HG03097 (cell line): Measurements from ENCODE around the gene ATP2A1.
A peak's percentile ranks its signal among the peaks of the same experiment; 100 is the strongest.
"Not testable (repeated sequence)": the region's sequence is repeated elsewhere in the genome, so short reads cannot be mapped to it uniquely, and the experiment has no call there.

Experiments used
- ATAC-seq: cut with Tn5 transposase; IDR thresholded peaks from one replicate; pipeline ENCODE4 v1.9.1; 2021; ENCODE audit not compliant: unreplicated experiment, low FRiP score

ATP2A1 gene

DNA sequence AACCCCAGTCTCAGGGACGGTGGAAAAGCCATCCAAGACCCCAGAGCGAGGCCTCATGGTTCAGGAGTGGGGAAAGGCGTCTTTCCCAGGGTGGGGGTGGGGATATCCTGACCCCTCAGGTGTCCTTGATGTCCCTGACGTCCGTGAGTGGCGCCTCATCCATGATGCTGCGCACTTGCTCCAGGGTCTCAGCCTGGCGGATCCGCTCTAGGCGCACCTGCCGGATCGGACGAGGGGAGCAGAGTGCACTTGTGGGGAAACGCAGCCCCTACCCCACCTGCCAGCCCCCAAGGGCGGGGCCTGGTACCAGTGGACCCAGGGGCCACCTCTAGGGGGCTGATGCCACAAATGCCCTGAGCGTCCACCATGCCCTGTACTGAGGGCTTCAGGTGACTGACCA lies 26.5 kb downstream of the ATP2A1 start:
- no peak for ATAC-seq

DNA sequence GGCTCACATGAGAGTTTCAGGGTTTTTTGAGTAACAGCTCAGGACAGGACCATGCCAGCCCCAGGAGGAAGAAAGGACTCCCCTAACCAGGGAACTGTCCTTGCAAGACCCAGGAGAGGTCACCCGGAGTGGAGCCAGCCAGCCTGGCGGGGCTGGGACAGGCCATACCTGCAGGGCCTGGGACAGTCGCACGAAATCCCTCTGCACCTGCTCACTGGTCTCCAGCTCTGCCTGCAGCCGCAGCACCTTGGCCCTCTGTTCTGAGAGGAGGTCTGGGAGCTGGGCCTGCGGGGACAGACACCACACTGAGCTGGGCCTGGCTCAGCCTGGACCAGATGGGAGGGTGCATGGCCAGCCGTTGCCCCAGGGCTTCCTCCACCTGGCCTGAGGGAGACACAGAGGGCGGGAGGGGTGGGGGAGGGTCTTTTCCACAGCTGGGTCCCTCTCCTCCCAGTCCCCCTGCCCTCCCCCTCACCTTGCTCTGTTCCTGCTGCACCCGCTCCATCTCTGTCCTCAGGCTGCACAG lies 27.0 kb downstream of the ATP2A1 start:
- ATAC-seq, result no peak

DNA sequence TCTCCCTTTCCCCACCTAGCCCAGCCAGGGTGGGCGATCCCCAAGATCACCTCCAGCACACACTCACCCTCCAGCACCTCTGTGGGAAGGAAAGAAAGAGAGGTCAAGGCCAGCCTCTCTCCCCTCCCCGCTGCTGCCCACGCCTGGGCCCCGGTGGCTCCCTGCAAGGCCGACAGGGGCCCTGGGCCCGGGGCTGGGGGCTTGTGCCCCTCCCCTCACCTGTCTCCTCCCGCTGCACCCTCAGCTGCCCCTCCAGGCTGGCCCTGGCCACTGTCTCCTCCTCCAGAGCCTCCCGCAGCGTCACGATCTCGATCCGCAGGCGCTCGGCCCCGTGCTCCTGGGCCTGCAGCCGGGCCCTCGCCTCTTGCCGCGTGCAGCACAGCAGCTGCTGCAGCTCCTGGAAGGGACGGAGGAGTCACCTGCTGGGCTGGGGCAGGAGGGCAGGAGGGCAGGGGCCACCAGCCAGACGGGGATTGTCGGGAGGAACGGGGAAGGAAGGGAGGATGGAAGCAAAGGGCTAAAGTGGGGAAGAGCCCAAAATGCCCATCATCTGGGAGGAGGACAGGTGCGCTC lies 27.6 kb downstream of the ATP2A1 start:
- ATAC-seq, result no peak

DNA sequence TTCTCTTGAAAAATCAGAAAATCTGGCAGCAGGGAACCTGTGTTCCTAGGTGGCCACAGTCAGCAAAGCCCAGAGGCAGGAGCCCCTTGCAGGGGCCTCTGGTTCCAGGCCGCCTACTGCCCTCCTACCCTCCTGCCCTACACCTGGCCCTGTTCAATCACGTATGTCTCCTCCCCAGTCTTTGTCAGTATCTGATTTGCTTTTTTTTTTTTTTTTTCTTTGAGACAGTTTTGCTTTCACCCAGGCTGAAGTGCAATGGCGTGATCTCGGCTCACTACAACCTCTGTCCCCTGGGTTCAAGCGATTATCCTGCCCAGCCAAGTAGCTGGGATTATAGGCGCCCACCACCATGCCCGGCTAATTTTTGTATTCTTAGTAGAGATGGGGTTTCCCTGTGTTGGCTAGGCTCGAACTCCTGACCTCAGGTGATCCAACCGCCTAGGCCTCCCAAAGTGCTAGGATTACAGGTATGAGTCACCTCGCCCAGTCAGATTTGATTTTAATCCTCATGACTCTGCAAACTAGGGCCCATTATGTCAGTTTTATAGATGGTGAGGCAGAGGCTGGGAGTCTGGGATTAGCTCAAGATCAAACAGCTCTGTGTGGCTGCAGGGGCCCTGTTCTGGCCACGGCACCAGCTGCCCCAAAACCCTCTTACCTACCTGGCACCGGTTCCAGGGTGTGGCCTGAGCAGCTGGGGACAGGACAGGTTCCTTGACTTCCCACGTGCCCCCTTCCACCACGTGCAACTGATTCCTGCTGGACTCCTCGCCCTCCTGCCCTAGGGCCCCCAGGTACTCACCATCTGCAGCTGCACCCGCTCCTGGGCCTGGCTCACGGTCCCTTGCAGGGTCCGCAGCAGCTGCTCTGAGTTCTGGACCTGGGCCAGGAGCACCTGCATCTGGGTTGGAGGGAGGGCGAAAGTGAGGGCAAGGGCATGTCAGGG lies 32.1 kb downstream of the ATP2A1 start:
- ATAC-seq, result no peak

DNA sequence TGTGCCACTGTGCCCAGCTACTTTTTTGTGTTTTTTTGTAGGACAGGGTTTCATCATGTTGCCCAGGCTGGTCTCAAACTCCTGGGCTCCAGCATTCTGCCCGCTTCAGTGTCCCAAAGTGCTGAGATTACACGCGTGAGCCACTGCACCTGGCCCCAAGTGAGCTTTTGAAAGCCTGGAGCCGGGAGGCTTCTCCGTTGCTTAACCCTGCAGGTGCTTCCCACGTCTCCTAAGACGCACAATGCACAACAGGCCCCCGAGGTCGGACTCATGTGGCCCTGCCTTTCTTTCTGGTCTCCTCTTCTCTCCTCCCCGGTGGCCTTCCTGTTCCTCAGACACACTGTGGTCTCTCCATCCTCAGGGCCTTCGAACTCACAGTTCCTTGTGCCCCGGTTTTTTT lies 34.3 kb downstream of the ATP2A1 start:
- no peak for ATAC-seq

DNA sequence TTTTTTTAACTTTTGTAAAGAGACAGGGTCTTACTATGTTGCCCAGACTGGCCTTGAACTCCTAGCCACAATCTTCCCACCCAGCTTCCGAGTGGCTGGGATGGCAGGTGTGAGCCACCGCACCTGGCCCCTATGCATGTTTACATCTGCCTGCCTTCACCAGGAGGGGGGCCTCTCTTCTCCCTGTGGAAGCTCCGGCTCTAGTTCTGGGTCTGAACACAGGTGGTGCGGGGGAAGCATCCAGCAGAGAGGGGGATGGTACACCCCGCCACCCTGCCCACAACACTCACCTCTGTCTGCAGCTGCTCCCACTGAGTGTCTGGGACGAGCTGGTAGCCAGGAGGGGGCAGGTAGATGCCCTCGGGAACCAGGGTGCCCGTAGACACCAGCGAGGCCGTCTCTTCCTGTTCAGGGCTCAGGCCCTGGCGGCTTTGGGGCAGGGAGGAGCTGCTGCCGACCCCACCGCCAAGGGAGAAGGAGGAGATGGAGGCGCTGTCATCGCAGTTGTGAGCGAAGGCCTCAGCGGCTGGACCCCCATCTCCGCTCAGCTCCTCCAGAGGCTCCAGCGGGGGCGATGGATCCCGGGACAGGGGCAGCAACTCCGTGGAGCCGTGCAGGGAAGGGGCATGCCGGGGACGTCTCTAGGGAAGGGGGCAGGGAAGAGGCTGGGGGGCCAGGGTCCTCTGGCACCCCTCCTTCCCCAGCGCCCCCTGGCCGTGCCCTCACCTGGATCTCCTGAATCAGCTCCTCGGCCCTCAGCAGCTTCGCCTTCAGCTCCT lies 35.8 kb downstream of the ATP2A1 start:
- no peak for ATAC-seq

DNA sequence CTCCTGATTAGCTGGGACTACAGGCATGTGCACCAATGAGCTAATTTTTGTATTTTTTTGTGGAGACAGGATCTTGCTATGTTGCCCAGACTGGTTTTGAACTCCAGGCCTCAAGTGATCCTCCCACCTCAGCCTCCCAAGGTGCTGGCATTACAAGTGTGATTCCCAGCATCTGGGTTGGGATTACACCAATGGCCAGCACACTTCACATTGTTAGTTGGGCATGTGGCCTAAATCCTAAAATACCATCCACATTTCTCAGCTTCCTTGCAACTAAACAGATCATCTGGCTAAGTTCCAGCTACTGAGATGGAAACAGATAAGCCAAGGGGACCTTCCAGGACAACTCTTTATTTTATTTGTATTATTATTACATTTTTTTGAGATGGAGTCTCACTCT lies 36.9 kb downstream of the ATP2A1 start:
- no peak for ATAC-seq

DNA sequence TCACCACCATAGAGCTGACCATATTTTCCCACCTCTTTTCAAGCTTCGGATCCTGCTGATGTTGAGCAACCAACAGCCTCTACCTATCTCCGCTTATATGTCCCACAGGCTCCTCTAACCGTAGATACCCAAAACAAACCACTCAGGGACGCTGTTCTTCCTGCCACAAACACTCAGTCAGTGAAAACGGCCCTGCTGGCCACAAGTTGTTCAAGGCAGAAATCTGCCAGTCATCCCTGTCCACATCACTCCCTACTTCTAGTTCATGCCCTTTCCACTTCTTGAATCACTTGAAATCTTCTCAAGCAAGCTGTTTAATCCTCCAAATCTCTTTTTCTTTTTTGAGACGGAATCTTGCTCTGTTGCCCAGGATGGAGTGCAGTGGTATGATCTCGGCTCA lies 38.8 kb downstream of the ATP2A1 start:
- no peak for ATAC-seq

DNA sequence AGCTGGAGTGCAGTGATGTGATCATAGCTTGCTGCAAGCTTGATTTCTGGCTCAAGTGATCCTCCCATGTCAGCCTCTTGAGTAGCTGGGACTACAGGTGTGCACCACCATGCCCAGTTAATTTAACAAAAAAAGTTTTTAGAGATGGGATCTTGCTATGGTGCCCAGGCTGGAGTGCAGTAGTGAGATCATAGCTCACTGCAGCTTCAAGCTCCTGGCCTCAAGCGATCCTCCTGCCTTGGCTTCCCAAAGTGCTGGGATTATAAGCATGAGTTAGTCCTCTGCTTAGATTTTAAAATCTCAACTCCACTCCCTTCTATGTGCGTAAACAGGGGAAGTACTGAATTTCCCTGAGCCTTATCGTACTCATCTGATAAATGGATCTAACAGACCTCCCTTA lies 40.4 kb downstream of the ATP2A1 start:
- ATAC-seq, result no peak

DNA sequence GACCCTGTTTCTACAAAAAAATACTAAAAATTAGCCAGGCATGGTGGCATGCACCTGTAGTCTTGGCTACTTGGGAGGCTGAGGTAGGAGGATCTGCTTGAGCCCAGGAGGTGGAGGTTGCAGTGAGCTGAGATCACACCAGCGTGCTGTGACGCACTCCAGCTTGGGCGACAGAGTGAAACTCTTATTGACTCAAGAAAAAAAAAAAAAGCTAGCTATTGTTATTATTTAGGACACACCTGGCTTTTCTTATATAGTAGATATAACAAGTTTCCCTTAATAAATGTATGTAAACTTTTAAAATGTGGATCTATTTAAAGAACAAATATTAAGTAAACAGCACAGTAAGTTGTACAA lies 44.9 kb downstream of the ATP2A1 start:
- no peak for ATAC-seq

DNA sequence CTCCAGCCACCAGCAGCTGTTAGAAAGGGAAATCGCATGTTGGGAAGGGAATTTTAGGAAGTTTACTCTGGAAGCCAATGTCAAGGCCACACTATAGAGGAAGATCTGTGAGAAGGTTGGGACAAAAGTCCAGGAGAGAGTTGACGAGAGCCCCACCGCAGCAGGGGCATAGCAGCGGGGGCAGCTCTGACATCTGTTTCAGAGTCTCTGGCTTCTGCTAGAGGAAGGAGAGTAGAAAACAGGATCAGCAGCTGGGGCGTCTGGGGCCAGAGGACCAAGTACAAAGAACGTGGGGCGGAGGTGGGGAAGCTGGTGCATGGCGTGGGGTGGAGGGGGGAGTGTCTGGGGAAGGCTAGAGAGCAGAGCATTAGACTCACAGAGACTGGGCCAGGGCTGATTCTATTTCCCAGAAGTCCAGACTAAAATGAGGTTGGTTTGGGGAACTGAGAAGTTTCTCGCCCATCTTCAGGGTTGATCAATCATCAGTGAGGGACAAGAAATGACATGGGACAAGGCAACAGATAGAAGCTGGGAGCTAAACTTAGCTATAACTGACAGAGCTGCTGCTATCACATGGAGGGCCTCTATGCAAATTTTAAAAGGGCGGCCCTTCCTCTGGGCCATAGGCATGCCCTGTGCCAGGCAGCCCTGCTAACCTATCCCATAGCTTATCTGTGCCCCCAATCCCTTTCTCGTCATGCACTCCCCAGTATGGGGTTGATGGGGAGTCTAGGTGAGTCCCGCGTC lies 45.5 kb downstream of the ATP2A1 start:
- peak; percentile 36 for ATAC-seq

DNA sequence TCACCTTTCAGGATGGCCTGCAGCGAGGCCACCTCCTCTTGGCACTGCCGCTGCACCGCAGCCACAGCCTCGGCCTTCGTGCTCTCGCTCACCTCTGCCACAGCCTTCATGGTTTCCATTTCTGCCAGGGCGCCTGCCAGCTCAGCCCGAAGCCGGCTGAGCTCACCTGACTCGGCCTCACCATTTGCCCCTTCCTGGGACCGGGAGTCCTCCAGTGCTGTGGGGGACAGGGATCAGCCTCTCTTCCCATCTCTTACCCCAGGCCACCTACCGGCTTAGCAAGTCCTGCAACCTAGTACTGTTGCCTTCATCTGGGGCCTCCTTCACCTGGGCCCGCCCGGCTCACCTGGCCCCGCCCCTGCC lies 46.1 kb downstream of the ATP2A1 start:
- peak; percentile 12 for ATAC-seq

DNA sequence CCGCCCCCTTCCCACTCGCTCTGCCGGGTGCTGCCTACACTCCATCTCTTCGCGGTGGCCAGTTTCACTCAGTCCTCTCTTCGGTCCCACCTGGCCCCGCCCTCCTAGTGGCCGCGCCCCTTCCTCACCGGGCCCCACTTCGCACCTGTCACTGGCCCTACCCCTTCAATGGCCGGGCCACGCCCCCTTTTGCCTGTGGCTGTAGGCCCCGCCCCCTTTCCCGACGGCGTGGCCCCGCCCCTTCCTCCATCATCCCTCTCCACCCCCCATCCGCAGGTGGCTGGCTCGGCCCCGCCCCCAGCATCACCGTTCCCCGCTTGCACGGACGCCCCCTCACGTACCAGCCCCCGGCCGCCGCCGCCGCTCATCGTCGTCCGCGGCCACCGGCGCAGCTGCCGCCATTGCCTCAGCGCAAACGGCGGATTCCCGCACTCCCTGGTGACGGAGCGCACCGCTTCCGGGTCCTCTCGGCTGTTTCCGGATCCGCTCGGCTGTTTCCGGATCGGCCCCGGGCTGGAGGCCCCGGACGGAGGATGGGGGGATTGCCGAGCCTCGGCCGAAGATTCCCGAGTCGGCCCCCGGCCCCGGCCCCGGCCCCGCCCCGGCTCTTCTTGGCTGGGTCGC lies 46.6 kb downstream of the ATP2A1 start, which contains the start of gene RABEP2:
TSS of gene RABEP2 (minus strand) at position 477 of the 624 bp plus-strand sequence. CDS start at position 402, 75 bp downstream.
- peak; percentile 63 for ATAC-seq

DNA sequence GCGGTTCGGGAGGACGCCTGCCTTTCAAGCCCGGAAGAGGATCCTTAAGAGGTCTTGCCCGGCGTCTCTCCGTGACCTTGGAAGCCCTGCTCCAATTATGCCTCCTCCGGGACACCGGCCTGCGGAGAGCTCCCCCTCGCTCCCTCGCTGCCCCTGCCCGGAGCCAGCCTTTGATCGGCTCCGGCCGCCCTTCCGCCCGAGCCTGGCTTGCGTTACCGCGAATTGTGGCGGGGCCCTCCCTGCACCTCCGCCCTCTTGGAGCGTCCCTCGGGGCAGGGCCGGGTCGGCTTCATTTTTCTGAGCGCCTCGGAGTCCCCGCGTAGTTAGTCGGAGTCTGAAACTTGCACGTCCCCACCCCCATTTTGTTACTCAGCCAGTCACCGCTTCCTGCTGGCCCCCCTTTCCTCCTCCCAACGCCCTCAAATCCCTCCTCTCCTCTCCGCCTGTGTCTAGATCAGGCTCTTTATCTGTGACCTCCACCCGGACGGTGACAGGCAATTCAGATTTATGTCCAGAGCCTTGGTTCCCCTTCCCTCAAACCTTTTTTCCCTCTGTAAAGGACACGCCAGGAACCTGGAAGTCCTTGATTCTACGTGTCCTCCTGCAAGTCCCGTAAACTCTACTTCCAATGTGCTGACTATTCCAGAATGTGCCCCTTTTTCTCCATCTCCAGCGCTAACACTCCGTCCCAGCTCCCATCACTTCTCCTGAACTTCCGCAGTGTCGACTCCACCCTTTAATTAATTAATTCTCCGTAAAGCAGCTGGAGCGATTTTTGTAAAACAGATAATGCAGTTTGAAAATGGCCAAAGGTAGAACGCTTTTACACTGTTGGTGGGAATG lies 47.3 kb downstream of the ATP2A1 start:
- ATAC-seq, result peak; percentile 40

DNA sequence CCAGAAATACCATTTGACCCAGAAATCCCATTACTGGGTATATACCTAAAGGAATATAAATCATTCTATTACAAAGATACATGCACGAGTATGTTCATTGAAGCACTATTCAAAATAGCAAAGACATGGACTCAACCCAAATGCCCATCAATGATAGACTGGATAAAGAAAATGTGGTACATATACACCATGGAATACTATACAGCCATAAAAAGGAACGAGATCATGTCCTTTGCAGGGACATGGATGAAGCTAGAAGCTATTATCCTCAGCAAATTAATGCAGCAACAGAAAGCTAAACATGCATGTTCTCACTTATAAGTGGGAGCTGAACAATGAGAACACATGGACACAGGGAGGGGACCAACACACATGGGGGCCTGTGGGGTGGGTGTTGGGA lies 48.0 kb downstream of the ATP2A1 start:
- not testable (repeated sequence) for ATAC-seq

DNA sequence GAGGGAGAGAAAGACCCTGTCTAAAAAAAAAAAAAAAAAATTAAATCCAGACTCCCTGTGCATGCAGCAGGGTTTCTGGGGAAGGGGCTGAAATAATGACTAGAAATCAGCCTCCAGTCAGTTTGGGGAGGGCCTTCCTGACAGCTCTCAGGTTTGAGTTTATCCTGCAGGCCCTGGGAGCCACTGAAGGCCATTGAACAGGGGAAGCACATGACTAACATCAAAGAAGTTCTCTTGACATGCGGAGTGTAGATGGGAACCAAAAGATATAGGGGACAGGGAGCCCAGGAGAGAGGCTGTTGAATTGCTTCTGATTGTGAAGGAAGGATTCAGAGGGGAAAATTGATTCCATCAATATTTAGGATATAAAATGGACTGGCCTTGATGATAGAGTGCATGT lies 49.5 kb downstream of the ATP2A1 start:
- no peak for ATAC-seq

DNA sequence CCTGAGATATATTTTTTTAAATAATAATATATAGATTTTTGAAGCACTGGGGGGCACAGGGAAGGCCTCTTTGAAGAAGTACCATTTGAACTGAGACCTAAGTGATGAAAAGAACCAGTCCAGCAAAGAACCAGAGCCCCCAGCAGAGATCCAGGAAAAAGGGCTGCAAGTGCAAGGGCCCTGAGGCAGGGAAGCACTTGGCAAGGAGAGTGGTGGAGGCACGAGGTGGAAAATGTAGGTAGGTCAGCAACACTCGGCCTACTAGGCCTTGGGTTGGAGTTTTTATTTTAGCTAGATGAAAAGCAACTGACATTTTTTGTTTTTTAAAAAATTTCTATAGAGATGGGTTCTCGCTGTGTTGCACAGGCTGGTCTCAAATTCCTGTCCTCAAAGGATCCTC lies 51.9 kb downstream of the ATP2A1 start:
- no peak for ATAC-seq

DNA sequence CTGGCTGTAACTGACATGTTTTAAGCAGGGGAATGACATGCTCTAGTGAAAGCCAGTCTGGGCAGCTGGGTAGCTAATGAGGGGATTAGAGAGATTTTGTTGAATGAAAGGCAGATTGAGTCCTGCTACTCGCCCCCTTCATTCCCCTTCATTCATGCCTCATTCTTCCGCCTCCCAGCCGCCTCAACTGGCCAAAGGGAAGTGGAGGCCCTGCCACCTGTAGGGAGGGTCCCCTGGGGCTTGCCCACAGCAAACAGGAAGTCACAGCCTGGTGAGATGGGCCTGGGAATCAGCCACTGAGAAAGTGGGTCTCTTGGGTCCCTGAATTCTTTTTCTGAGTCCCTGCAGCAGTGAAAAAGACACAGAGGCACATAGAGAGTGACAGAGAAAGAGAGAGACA lies 52.4 kb downstream of the ATP2A1 start:
- ATAC-seq, result peak; percentile 55

DNA sequence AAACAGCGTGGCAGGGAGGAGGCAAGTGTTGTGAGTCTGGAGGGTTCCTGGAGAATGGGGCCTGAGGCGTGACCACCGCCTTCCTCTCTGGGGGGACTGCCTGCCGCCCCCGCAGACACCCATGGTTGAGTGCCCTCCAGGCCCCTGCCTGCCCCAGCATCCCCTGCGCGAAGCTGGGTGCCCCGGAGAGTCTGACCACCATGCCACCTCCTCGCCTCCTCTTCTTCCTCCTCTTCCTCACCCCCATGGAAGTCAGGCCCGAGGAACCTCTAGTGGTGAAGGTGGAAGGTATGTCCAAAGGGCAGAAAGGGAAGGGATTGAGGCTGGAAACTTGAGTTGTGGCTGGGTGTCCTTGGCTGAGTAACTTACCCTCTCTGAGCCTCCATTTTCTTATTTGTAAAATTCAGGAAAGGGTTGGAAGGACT lies 53.5 kb downstream of the ATP2A1 start, which contains the start of gene CD19:
TSS of gene CD19 (plus strand) at position 171 of the 425 bp plus-strand sequence. CDS start at position 201, 30 bp downstream.
- no peak for ATAC-seq
